Peyer's patch (tissue), 4 donors: Measurements from ENCODE around the gene GP1BB. TPM values are rescaled to one million over a fixed set of nuclear protein-coding genes. Genes with fewer than 3 reads are reported as not detected.

ENCODE experiments used
- DNase-seq, 3 donors: peaks; one replicate each; pipeline ENCODE4 v3.0.0-alpha.2; 2017 to 2019
- H3K27ac ChIP-seq, 4 donors: fragments of 200-600 bp; sonication (generic); one replicate each; pipeline ENCODE4 v1.5.1; 2016 to 2019
- H3K27me3 ChIP-seq, 2 donors: fragments of 200-600 bp; sonication (generic); one replicate each; pipeline ENCODE4 v1.5.1; 2019
- H3K36me3 ChIP-seq, 3 donors: fragments of 200-600 bp; sonication (generic); one replicate each; pipeline ENCODE4 v1.5.1; 2016 to 2019
- H3K4me1 ChIP-seq, 4 donors: fragments of 200-600 bp; sonication (generic); one replicate each; pipeline ENCODE4 v1.5.1; 2016 to 2019
- H3K4me3 ChIP-seq, 4 donors: fragments of 200-600 bp; sonication (generic); 1 replicate in 3 of 4; 2 replicates in 1 of 4; pipeline ENCODE4 v1.5.1; 2016 to 2019; ENCODE audit warnings: mild to moderate bottlenecking in 1 of 4
- H3K9me3 ChIP-seq, 4 donors: fragments of 200-600 bp; sonication (generic); one replicate each; pipeline ENCODE4 v1.5.1; 2016 to 2019; ENCODE audit warnings: mild to moderate bottlenecking in 1 of 4
- POLR2A ChIP-seq, 2 donors: fragments of 450-650 bp; IDR thresholded peaks; one replicate each; pipeline ENCODE4 v1.5.1; 2017; ENCODE audit warnings: antibody characterized with exemption in 2 of 2, mild to moderate bottlenecking in 2 of 2, moderate library complexity in 2 of 2
- total RNA-seq, 4 donors: library from RNA; depleted of rRNA; stranded (reverse); fragments of >200 nt; gene quantifications; one replicate each; pipeline ENCODE4 v1.1.0, GENCODE V29; 2016
- TF ChIP-seq, protein P1 (sequence below), 6 experiments: fragments of 450-650 bp in 4 of 6; fragments of 200-600 bp in 2 of 6; sonication (generic) in 1 of 6; IDR thresholded peaks; one replicate each; pipeline ENCODE4 v1.5.1; 2017 to 2019; ENCODE audit warnings: antibody characterized with exemption in 6 of 6, mild to moderate bottlenecking in 3 of 6, moderate library complexity in 1 of 6

GP1BB gene
- total RNA-seq, 4 donors from 2014 or later, result 1.1 to 9.1 (median 2.0) TPM

DNA sequence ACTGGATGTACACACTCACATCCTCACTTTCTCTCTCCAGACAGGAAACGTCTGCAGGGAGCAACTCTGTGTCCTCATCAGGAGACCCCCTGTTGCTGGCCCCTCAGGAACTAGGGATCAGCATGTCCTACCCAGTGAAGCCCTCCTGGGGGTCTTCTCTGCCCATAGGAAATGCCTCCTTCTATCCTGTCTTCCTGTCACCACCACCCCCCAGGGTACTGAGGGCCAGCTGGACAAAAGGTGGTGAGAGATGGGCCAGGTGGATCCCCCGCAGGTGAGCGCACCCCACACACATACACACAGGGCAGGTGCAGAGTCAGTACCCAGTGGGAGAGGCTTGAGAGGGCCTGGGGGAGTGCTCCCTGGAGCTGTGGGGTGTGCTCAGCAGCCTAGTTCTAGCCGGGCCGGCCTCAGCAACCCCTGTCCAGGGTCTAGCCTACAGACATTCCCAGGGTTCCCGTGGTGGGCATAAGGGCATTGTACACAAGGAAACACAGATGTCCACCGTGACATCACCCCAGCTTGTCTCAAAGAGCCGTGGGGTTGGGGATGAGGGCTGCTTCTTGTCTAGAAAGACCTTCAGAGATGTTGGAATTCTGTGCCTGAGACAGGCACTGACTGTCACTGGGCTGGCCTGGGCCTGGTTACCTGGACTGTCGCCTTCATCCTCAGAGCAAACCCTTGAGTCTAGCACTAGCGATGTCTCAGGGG, 9.2 kb downstream of the GP1BB start:
- Histone ChIP-seq H3K27me3 (peaks cover 0 to 4% of the 10 kb centered on the region in 2 donors), H3K4me1 (peaks cover 0 to 5% (median 0%) of the 10 kb centered on the region in 4 donors), H3K36me3 (no peaks in the 10 kb centered on the region), H3K9me3 (no peaks in the 10 kb centered on the region), H3K27ac (no peak overlapping the region), H3K4me3 (no peak overlapping the region)
- TF ChIP-seq POLR2A (IDR thresholded peaks at IDR 0.05), result no peak
- TF ChIP-seq, protein P1, sequence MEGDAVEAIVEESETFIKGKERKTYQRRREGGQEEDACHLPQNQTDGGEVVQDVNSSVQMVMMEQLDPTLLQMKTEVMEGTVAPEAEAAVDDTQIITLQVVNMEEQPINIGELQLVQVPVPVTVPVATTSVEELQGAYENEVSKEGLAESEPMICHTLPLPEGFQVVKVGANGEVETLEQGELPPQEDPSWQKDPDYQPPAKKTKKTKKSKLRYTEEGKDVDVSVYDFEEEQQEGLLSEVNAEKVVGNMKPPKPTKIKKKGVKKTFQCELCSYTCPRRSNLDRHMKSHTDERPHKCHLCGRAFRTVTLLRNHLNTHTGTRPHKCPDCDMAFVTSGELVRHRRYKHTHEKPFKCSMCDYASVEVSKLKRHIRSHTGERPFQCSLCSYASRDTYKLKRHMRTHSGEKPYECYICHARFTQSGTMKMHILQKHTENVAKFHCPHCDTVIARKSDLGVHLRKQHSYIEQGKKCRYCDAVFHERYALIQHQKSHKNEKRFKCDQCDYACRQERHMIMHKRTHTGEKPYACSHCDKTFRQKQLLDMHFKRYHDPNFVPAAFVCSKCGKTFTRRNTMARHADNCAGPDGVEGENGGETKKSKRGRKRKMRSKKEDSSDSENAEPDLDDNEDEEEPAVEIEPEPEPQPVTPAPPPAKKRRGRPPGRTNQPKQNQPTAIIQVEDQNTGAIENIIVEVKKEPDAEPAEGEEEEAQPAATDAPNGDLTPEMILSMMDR (IDR thresholded peaks at IDR 0.05), result no peak
- DNase-seq, result no peak

DNA sequence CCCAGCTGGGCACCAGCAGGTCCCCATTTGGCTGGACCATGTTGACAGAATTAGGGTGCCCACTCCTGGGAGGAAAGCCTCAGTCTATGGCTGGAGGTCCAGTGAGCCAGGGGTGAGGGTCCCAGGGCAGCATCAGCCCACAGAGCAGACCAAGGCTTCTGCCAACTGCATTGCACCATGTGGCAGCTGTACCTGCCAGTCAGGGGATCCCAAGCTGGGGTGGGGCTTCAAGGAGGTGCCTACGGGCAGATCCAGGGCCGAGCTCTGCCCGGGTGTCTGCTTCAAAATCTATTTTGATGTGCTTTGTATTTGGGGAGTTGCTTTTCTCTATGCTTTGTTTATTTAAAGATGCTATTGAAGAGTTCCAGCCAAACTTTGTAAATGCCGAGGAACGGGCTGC, 10.4 kb downstream of the GP1BB start:
- no peak for DNase-seq
- Histone ChIP-seq H3K4me1 (peaks cover 0 to 5% (median 0%) of the 10 kb centered on the region in 4 donors), H3K27ac (no peak overlapping the region), H3K4me3 (no peak overlapping the region), H3K36me3 (no peaks in the 10 kb centered on the region), H3K27me3 (peaks cover 0 to 4% of the 10 kb centered on the region in 2 donors), H3K9me3 (no peaks in the 10 kb centered on the region)
- TF ChIP-seq, protein P1 (IDR thresholded peaks at IDR 0.05), result no peak
- TF ChIP-seq POLR2A (IDR thresholded peaks at IDR 0.05), result no peak

DNA sequence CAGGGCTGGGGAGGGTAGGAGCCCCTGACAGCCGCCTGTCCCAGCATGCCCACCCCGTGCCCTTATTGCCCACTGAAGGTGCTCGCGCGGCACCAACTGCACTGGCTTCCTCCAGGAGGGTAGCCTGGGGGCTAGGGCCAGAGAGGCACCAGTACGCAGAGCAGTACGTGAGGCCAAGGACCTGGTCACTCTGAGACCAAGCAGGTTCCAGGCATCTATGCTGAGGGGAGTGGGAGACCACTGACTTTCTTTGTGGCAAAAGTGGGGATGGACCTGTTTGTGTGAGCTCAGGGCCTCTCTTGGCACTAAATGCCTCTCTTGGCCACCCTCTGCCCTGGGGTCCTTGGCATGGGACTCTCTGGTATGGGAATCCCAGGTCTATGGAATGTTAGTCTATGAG, 10.8 kb downstream of the GP1BB start:
- no peak for DNase-seq

DNA sequence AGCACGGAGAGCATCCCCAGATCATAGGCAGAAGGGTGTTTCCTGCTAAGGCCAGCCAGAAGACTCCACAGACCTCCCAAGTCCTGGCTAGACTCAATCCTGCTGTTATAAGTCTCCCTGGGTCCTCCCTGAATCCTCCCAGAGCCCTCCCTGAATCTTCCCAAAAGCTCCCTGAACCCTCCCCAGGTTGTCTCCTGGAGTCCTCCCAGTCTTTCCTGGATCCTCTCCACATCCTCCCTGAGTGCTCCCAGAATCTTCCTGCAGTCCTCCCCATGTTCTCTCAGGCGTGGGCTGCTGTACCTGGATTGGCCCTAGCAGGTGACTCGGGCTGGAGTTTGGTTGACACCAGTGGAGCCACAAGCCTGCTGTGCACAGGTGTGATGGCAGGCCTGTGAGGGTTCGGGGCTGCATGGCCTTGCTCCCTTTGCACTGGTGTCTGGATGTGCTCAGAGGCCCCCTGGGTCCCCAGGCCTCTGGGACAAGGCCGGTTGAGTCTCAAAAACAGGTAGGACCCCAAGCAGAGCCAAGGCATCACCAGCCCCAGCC, 11.6 kb downstream of the GP1BB start:
- H3K27ac ChIP-seq, result no peak overlapping the region
- peaks cover 0 to 4% of the 10 kb centered on the region in 2 donors for H3K27me3 ChIP-seq
- TF ChIP-seq, protein P1 (IDR thresholded peaks at IDR 0.05), result no peak
- TF ChIP-seq POLR2A (IDR thresholded peaks at IDR 0.05), result no peak
- DNase-seq, result no peak
- no peaks in the 10 kb centered on the region for H3K9me3 ChIP-seq
- H3K4me1 ChIP-seq, result peaks cover 0 to 5% (median 0%) of the 10 kb centered on the region in 4 donors
- H3K4me3 ChIP-seq, result no peak overlapping the region
- H3K36me3 ChIP-seq, result no peaks in the 10 kb centered on the region

More for the DNA sequence above, 10.8 kb downstream of the GP1BB start:
- Histone ChIP-seq H3K27ac (no peak overlapping the region), H3K36me3 (no peaks in the 10 kb centered on the region), H3K4me3 (no peak overlapping the region), H3K9me3 (no peaks in the 10 kb centered on the region), H3K27me3 (peaks cover 0 to 4% of the 10 kb centered on the region in 2 donors), H3K4me1 (peaks cover 0 to 5% (median 0%) of the 10 kb centered on the region in 4 donors)
- no peak for TF ChIP-seq POLR2A (IDR thresholded peaks at IDR 0.05)
- TF ChIP-seq, protein P1 (IDR thresholded peaks at IDR 0.05), result no peak

DNA sequence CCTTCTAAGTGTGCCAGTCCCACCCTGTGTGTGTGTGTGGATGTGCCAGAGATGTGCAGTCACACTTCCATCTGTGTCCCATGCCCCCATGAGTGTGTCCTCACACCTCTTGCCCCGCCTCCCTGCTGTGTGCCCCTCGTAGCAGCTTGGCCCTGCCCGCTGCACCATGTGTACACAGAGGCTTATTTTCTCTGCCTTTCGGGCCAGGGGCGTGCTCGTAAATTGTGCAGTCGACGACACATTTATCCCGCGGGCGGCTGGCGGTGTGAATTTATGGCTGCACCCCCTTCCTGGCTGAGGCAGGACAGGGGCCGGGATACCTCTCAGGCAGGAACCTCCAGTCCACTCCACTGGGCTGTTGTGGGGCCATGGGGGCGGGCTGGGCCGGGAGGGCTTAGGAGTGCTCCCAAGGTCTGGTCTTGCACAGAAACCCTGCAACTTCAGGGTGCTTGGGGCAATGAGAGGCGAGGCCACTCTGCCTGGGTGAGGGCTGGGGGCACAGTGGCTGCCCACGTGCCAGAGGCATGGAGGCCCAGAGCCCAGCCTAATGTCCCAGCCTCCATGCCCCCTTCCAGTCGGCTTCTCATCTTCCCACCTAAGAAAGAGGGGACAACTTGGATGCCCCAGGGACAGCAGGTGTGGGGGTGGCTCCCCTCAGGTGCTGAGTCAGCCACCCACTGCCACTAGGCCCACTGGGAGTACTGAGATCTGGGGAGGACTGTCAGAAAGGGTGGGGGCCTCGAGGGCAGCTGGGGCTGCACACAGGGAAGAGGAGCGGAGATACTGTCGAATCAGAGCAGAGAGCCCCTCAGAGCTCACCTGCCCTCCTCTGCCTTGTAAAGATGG, 12.5 kb downstream of the GP1BB start:
- Histone ChIP-seq H3K9me3 (no peaks in the 10 kb centered on the region), H3K36me3 (no peaks in the 10 kb centered on the region), H3K4me1 (peaks cover 0 to 2% (median 0%) of the 10 kb centered on the region in 4 donors), H3K4me3 (no peak overlapping the region), H3K27ac (no peak overlapping the region), H3K27me3 (peaks cover 0 to 4% of the 10 kb centered on the region in 2 donors)
- no peak for DNase-seq
- no peak for TF ChIP-seq POLR2A (IDR thresholded peaks at IDR 0.05)
- TF ChIP-seq, protein P1 (IDR thresholded peaks at IDR 0.05), result no peak
